ENCODE measurements around the gene MLLT11.

DNA sequence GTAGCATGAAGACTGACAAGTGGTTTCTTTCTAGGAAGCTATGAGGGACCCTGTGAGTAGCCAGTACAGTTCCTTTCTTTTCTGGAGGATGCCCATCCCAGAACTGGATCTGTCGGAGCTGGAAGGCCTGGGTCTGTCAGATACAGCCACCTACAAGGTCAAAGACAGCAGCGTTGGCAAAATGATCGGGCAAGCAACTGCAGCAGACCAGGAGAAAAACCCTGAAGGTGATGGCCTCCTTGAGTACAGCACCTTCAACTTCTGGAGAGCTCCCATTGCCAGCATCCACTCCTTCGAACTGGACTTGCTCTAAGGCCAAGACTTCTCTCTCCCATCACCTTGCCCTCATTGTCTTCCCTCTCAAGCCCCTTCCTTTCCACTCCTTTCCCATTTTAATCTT lies 7.0 kb downstream of the MLLT11 start:
- TF ChIP-seq, protein P1, sequence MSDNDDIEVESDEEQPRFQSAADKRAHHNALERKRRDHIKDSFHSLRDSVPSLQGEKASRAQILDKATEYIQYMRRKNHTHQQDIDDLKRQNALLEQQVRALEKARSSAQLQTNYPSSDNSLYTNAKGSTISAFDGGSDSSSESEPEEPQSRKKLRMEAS (IDR thresholded peaks at IDR 0.05): no peak
- TF ChIP-seq, protein P2, sequence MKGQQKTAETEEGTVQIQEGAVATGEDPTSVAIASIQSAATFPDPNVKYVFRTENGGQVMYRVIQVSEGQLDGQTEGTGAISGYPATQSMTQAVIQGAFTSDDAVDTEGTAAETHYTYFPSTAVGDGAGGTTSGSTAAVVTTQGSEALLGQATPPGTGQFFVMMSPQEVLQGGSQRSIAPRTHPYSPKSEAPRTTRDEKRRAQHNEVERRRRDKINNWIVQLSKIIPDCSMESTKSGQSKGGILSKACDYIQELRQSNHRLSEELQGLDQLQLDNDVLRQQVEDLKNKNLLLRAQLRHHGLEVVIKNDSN (IDR thresholded peaks at IDR 0.05): no peak
- TF ChIP-seq, protein P3, sequence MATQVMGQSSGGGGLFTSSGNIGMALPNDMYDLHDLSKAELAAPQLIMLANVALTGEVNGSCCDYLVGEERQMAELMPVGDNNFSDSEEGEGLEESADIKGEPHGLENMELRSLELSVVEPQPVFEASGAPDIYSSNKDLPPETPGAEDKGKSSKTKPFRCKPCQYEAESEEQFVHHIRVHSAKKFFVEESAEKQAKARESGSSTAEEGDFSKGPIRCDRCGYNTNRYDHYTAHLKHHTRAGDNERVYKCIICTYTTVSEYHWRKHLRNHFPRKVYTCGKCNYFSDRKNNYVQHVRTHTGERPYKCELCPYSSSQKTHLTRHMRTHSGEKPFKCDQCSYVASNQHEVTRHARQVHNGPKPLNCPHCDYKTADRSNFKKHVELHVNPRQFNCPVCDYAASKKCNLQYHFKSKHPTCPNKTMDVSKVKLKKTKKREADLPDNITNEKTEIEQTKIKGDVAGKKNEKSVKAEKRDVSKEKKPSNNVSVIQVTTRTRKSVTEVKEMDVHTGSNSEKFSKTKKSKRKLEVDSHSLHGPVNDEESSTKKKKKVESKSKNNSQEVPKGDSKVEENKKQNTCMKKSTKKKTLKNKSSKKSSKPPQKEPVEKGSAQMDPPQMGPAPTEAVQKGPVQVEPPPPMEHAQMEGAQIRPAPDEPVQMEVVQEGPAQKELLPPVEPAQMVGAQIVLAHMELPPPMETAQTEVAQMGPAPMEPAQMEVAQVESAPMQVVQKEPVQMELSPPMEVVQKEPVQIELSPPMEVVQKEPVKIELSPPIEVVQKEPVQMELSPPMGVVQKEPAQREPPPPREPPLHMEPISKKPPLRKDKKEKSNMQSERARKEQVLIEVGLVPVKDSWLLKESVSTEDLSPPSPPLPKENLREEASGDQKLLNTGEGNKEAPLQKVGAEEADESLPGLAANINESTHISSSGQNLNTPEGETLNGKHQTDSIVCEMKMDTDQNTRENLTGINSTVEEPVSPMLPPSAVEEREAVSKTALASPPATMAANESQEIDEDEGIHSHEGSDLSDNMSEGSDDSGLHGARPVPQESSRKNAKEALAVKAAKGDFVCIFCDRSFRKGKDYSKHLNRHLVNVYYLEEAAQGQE (IDR thresholded peaks at IDR 0.05; ENCODE audit: low read depth): no peak
- TF ChIP-seq EP300 (IDR thresholded peaks at IDR 0.05; ENCODE audit: borderline replicate concordance): no peak
- no peak for TF ChIP-seq CEBPB (IDR thresholded peaks at IDR 0.05)
- TF ChIP-seq YY1 (IDR thresholded peaks at IDR 0.05; ENCODE audit: low read depth): no peak
- TF ChIP-seq TAF1 (IDR thresholded peaks at IDR 0.05; ENCODE audit: low read depth): no peak
- TF ChIP-seq CREB1 (IDR thresholded peaks at IDR 0.05; ENCODE audit: low read depth): no peak
- no peak for TF ChIP-seq NFIC (IDR thresholded peaks at IDR 0.05)
- TF ChIP-seq EGR1 (IDR thresholded peaks at IDR 0.05): no peak
- TF ChIP-seq RAD21 (IDR thresholded peaks at IDR 0.05; ENCODE audit: low read depth): no peak
